ENCODE data around the gene CDC25B.

CDC25B gene

DNA sequence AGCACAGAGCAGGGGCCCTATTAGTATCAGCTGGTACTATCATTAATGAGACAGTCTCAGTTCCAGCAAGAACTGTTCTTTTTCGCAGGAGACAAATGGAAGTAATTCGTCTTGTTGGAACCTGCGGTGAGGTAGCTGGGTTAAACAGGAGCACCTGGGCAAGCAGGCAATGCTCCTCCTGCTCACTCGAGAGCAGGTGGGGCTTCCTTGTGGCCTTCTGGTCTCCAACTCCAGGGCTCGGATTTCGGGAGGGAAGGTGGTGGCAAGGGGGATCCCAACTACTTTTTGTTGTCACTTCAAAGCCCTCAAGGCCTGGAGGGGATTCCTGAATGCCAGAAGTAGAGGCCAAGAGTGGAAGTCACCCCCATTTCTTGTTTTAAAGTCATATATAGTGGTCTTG lies 13.5 kb upstream of the CDC25B start:
- TF ChIP-seq, protein P1, sequence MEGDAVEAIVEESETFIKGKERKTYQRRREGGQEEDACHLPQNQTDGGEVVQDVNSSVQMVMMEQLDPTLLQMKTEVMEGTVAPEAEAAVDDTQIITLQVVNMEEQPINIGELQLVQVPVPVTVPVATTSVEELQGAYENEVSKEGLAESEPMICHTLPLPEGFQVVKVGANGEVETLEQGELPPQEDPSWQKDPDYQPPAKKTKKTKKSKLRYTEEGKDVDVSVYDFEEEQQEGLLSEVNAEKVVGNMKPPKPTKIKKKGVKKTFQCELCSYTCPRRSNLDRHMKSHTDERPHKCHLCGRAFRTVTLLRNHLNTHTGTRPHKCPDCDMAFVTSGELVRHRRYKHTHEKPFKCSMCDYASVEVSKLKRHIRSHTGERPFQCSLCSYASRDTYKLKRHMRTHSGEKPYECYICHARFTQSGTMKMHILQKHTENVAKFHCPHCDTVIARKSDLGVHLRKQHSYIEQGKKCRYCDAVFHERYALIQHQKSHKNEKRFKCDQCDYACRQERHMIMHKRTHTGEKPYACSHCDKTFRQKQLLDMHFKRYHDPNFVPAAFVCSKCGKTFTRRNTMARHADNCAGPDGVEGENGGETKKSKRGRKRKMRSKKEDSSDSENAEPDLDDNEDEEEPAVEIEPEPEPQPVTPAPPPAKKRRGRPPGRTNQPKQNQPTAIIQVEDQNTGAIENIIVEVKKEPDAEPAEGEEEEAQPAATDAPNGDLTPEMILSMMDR (IDR thresholded peaks at IDR 0.05) = no peak
- Mint-ChIP-seq H3K9me3 (no peaks in the 10 kb centered on the region), H3K4me3 (no peak overlapping the region), H3K27me3 (ENCODE audit: low read depth, poor library complexity) (peaks cover 40% of the 10 kb centered on the region), H3K36me3 (ENCODE audit: low read depth) (peaks cover 6% of the 10 kb centered on the region), H3K27ac (no peak overlapping the region), H3K4me1 (peaks cover 37% of the 10 kb centered on the region)
- DNase-seq = no peak

DNA sequence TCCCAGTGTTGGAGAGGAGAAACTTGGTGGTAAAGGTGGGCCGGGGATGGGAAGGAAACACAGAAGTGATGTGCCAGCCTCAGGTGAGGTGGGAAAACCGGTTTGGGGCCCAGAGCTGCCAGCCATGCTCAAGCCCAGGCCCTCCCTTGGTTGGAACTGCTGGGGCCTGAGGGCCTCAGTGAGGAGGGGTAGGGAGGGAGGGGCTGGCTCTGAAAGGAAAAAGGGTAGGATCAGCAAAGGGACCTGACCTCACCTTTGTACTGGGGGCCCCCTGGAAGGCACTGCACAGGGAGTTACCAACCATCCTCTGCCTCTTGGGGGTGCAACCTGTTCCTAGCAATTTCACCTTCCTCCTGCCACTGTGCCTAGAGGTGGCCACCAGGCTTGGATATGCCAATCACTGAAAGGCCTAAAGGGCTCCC lies 13.0 kb upstream of the CDC25B start:
- peaks cover 6% of the 10 kb centered on the region for H3K36me3 Mint-ChIP-seq (ENCODE audit: low read depth)
- H3K4me3 Mint-ChIP-seq = no peak overlapping the region
- peaks cover 37% of the 10 kb centered on the region for H3K4me1 Mint-ChIP-seq
- no peaks in the 10 kb centered on the region for H3K9me3 Mint-ChIP-seq
- no peak for DNase-seq
- no peak overlapping the region for H3K27ac Mint-ChIP-seq
- TF ChIP-seq, protein P1 (IDR thresholded peaks at IDR 0.05) = no peak
- peaks cover 40% of the 10 kb centered on the region for H3K27me3 Mint-ChIP-seq (ENCODE audit: low read depth, poor library complexity)

DNA sequence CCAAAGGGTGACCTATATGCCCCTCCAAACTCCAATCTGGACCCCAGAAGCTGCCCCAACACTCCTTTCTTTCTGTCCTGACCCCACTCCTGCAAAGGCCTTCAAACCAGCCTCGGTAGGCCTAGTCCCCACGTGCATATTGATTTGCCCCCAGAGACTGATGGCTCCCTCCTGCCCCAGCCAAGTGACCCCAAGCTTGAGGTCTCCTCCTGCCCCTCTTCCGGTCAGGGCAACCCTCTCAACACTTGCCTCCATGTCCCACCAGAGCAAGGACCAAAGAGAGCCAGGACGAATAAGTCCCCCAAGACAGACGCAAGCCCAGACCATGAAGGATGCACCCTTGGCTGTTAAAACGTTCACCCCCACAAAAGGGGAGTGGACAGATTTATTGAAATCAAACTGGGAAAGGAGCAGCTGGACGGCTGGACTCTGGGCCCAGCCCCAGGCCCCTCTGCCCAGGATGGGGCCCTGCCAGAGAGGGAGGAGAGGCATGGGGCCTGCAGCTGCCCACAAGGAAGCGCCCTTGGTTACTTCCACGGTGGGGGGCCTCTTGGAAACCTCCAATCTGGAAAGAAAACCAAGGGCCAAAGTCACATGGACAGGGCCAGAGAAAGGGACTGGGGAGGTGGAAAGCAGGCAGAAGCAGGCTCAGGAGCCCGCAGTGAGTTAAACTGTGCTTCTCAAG lies 12.5 kb upstream of the CDC25B start:
- Mint-ChIP-seq H3K27me3 (ENCODE audit: low read depth, poor library complexity) (peaks cover 40% of the 10 kb centered on the region), H3K27ac (no peak overlapping the region), H3K4me1 (peaks cover 37% of the 10 kb centered on the region), H3K36me3 (ENCODE audit: low read depth) (peaks cover 6% of the 10 kb centered on the region), H3K4me3 (peak overlapping the region; percentile 25), H3K9me3 (no peaks in the 10 kb centered on the region)
- TF ChIP-seq, protein P1 (IDR thresholded peaks at IDR 0.05) = no peak
- DNase-seq = no peak

DNA sequence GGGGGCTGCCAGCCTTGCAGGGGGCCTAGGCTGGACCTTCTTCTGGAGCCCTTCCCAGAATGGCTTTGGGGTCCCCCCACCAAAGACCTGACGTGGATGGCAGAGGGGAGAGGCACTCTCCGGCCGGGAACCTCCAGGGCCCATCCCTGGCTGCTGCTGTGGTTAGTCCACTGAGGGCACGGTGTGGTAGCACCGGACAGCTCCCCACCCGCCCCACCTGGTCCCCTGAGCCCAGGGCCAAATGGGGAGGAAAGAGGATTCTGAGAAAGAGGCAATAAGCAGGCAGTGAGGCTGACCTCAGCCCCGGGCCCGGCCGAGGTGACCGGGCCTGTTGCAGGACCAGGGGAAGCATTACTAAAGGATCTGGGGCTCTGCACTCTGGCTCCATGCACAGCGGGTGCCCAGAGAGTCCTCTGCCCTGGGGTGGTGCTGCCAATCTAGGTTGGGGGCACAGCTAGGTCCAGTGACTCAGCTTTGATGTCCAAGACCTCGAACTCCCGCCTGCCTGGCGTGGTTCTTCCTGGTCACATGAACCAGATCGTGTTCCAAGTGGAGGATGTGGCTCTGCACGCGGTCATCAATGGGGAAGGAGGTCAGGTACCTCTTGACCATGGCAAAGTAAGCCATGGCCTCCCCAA lies 11.8 kb upstream of the CDC25B start:
- no peak for DNase-seq
- H3K27ac Mint-ChIP-seq = no peak overlapping the region
- peaks cover 6% of the 10 kb centered on the region for H3K36me3 Mint-ChIP-seq (ENCODE audit: low read depth)
- no peaks in the 10 kb centered on the region for H3K9me3 Mint-ChIP-seq
- H3K4me1 Mint-ChIP-seq = peaks cover 37% of the 10 kb centered on the region
- peaks cover 40% of the 10 kb centered on the region for H3K27me3 Mint-ChIP-seq (ENCODE audit: low read depth, poor library complexity)
- peak overlapping the region; percentile 60 for H3K4me3 Mint-ChIP-seq
- TF ChIP-seq, protein P1 (IDR thresholded peaks at IDR 0.05) = no peak

DNA sequence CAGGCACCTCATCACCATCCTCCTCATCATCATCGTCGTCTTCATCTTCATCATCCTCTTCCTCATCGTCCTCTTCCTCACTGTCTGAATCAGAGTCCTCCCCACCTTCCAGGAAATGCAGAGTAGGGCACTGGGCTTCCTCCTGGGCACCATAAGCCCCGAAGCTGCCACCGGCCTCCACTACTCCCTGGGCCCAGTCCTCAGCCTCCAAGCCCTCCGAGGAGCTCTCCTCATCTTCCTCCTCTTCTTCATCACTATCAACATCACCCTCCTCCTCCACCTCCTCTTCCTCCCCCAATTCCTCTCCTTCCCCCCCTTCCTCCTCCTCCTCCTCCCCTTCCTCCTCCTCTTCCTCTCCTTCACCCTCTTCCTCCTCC lies 11.3 kb upstream of the CDC25B start:
- Mint-ChIP-seq H3K4me1 (peaks cover 37% of the 10 kb centered on the region), H3K27ac (no peak overlapping the region), H3K27me3 (ENCODE audit: low read depth, poor library complexity) (peaks cover 36% of the 10 kb centered on the region), H3K9me3 (no peaks in the 10 kb centered on the region), H3K36me3 (ENCODE audit: low read depth) (peaks cover 6% of the 10 kb centered on the region), H3K4me3 (peak overlapping the region; percentile 60)
- DNase-seq = no peak
- TF ChIP-seq, protein P1 (IDR thresholded peaks at IDR 0.05) = no peak
